T-helper 17 cell (primary cell): ENCODE results near the gene RABEP2. TPM values are rescaled to one million over a fixed set of nuclear protein-coding genes. Genes with fewer than 3 reads are reported as not detected.

Source experiments
- ATAC-seq: fragments of 150-1000 bp; cut with Tn5 transposase; 2 replicates; pipeline ENCODE4 v1.10.0; 2021; ENCODE audit warnings: mild to moderate bottlenecking, moderate library complexity
- DNase-seq, 3 donors: peaks; one replicate each; pipeline versions ENCODE4 v3.0.0 to v3.0.0-alpha.2; 2020 to 2021
- H3K9me3 ChIP-seq: one replicate; pipeline ENCODE4 v1.7.0; 2013; ENCODE audit warnings: low read length, mild to moderate bottlenecking; ENCODE audit not compliant: control insufficient read depth, poor library complexity, severe bottlenecking
- H3K27ac Mint-ChIP-seq: one replicate; pipeline ENCODE4 v1.8.0; 2022; ENCODE audit warnings: mild to moderate bottlenecking, moderate library complexity, mixed read lengths
- H3K27me3 Mint-ChIP-seq: one replicate; pipeline ENCODE4 v1.8.0; 2022; ENCODE audit warnings: mixed read lengths
- H3K36me3 Mint-ChIP-seq: one replicate; pipeline ENCODE4 v1.8.0; 2022; ENCODE audit warnings: low read depth, mixed read lengths
- H3K4me1 Mint-ChIP-seq: one replicate; pipeline ENCODE4 v1.8.0; 2022; ENCODE audit warnings: mild to moderate bottlenecking, mixed read lengths
- H3K4me3 Mint-ChIP-seq: one replicate; pipeline ENCODE4 v1.8.0; 2022; ENCODE audit warnings: mild to moderate bottlenecking, moderate library complexity, mixed read lengths
- total RNA-seq, 4 donors: library from RNA in 2 of 4; stranded (reverse) in 2 of 4; gene quantifications; one replicate each; pipeline ENCODE4 v1.2.3 and lab custom pipeline; 2022 to 2026

RABEP2 gene
- total RNA-seq, 2 donors from 2014 or later = 25.2 to 25.3 TPM

- Mint-ChIP-seq H3K27ac (peak overlapping the region; percentile 70), H3K4me1 (peaks cover 29% of the 10 kb centered on the region), H3K36me3 (peaks cover 5% of the 10 kb centered on the region), H3K4me3 (no peak overlapping the region), H3K27me3 (no peaks in the 10 kb centered on the region)
- ATAC-seq (no peak), DNase-seq (no peak)
- H3K9me3 ChIP-seq = no peaks in the 10 kb centered on the region
These were observed 59.9 kb downstream of the RABEP2 start for GRCh38 chr16:28865001-28865688.

GRCh38 chr16:28863929-28864793 is 60.9 kb downstream of the RABEP2 start:
- ATAC-seq (no peak), DNase-seq (no peak)
- Mint-ChIP-seq H3K4me1 (peaks cover 28% of the 10 kb centered on the region), H3K4me3 (peak overlapping the region; percentile 97), H3K27me3 (no peaks in the 10 kb centered on the region), H3K36me3 (peaks cover 4% of the 10 kb centered on the region), H3K27ac (peak overlapping the region; percentile 96)
- H3K9me3 ChIP-seq = no peaks in the 10 kb centered on the region

GRCh38 chr16:28859326-28859725 is 65.7 kb downstream of the RABEP2 start:
- DNase-seq (no peak), ATAC-seq (no peak)
- Mint-ChIP-seq H3K4me3 (no peak overlapping the region), H3K36me3 (peaks cover 4% of the 10 kb centered on the region), H3K27ac (peak overlapping the region; percentile 53), H3K4me1 (peaks cover 13% of the 10 kb centered on the region), H3K27me3 (no peaks in the 10 kb centered on the region)
- no peaks in the 10 kb centered on the region for H3K9me3 ChIP-seq

- no peaks in the 10 kb centered on the region for H3K9me3 ChIP-seq
- no peak for ATAC-seq
- no peak for DNase-seq
- Mint-ChIP-seq H3K27me3 (no peaks in the 10 kb centered on the region), H3K36me3 (peaks cover 3% of the 10 kb centered on the region), H3K4me3 (no peak overlapping the region), H3K4me1 (peaks cover 11% of the 10 kb centered on the region), H3K27ac (no peak overlapping the region)
These were observed 66.6 kb downstream of the RABEP2 start for GRCh38 chr16:28858421-28858820.

Other genes starting within 250 kb of the RABEP2 start
- 100 to 1,000 TPM; 257 to 259 TPM for gene EIF3C, start 213.8 kb downstream of the RABEP2 start, total RNA-seq
- 1 to 10 TPM; 1.4 to 6.6 TPM for gene NPIPB9, start 173.5 kb downstream of the RABEP2 start, total RNA-seq
- 100 to 1,000 TPM; 348 to 372 TPM for gene ATXN2L, start 102.2 kb downstream of the RABEP2 start, total RNA-seq
- gene TUFM, start 78.9 kb downstream of the RABEP2 start, total RNA-seq = 100 to 1,000 TPM in 1 of 2 donors, 10 to 100 TPM in 1; 78.5 to 103 TPM
- gene SH2B1, start 61.4 kb downstream of the RABEP2 start, total RNA-seq = 10 to 100 TPM; 69.1 to 77.7 TPM
- 1 to 10 TPM in 1 of 2 donors, under 1 TPM in 1; 0.75 to 1.7 TPM for gene ATP2A1, start 46.8 kb downstream of the RABEP2 start, total RNA-seq
- gene CD19, start 6.7 kb upstream of the RABEP2 start, total RNA-seq = 1 to 10 TPM in 1 of 2 donors, not detected in 1; 4.0 TPM
- 10 to 100 TPM; 67.7 to 70.9 TPM for gene NFATC2IP, start 25.7 kb upstream of the RABEP2 start, total RNA-seq
- gene SPNS1, start 49.5 kb upstream of the RABEP2 start, total RNA-seq = 10 to 100 TPM; 24.4 to 28.1 TPM
- gene LAT, start 59.8 kb upstream of the RABEP2 start, total RNA-seq = 100 to 1,000 TPM; 191 to 193 TPM